ENCODE data around the gene RECQL.

- TF ChIP-seq CTCF (IDR thresholded peaks at IDR 0.05): no peak
- no peak for TF ChIP-seq EZH2phosphoT487 (IDR thresholded peaks at IDR 0.05)
- TF ChIP-seq EZH2 (IDR thresholded peaks at IDR 0.05): no peak
Measured at GRCh38 chr12:21502164-21502496, 695 bp upstream of the RECQL start.

Data from neural progenitor cell (in vitro differentiated cells).